GM08714 (cell line): ENCODE results near the gene LGMN.

ENCODE experiments used
- H3K4me3 ChIP-seq: fragments of 200-500 bp; sonication (Bioruptor generic); 2 replicates; pipeline ENCODE4 v1.5.1; 2014; ENCODE audit warnings: mild to moderate bottlenecking, low read length, inconsistent platforms
- ZNF274 ChIP-seq: IDR thresholded peaks from 2 replicates; pipeline ENCODE4 v1.6.1; 2012; ENCODE audit warnings: mild to moderate bottlenecking, low read depth, low read length

Gene LGMN

GRCh38 chr14:92702441-92702918 is 45.9 kb downstream of the LGMN start:
- H3K4me3 ChIP-seq: no peak overlapping the region
- TF ChIP-seq ZNF274: no peak

- no peak for TF ChIP-seq ZNF274
- H3K4me3 ChIP-seq: no peak overlapping the region
Measured at GRCh38 chr14:92701826-92702225, 46.6 kb downstream of the LGMN start.

GRCh38 chr14:92698393-92698792 is 50.0 kb downstream of the LGMN start:
- TF ChIP-seq ZNF274: no peak
- H3K4me3 ChIP-seq: no peak overlapping the region

GRCh38 chr14:92696366-92696765 is 52.1 kb downstream of the LGMN start:
- no peak overlapping the region for H3K4me3 ChIP-seq
- TF ChIP-seq ZNF274: no peak

- no peak overlapping the region for H3K4me3 ChIP-seq
- TF ChIP-seq ZNF274: no peak
Measured at GRCh38 chr14:92695562-92695961, 52.9 kb downstream of the LGMN start.

GRCh38 chr14:92694807-92695206 is 53.6 kb downstream of the LGMN start:
- TF ChIP-seq ZNF274: no peak
- no peak overlapping the region for H3K4me3 ChIP-seq

- TF ChIP-seq ZNF274: no peak
- H3K4me3 ChIP-seq: no peak overlapping the region
Measured at GRCh38 chr14:92693998-92694795, 54.2 kb downstream of the LGMN start.

GRCh38 chr14:92692822-92693226 is 55.6 kb downstream of the LGMN start:
- H3K4me3 ChIP-seq: no peak overlapping the region
- TF ChIP-seq ZNF274: no peak

GRCh38 chr14:92690171-92691011 is 58.0 kb downstream of the LGMN start:
- no peak overlapping the region for H3K4me3 ChIP-seq
- TF ChIP-seq ZNF274: no peak

GRCh38 chr14:92688434-92689375 is 59.7 kb downstream of the LGMN start:
- TF ChIP-seq ZNF274: no peak
- H3K4me3 ChIP-seq: no peak overlapping the region

- TF ChIP-seq ZNF274: no peak
- H3K4me3 ChIP-seq: no peak overlapping the region
Measured at GRCh38 chr14:92687681-92688433, 60.6 kb downstream of the LGMN start.

GRCh38 chr14:92686900-92687427 is 61.5 kb downstream of the LGMN start:
- no peak for TF ChIP-seq ZNF274
- H3K4me3 ChIP-seq: no peak overlapping the region

GRCh38 chr14:92686411-92686899 is 62.0 kb downstream of the LGMN start:
- no peak for TF ChIP-seq ZNF274

More at GRCh38 chr14:92686411-92686899, 62.0 kb downstream of the LGMN start:
- H3K4me3 ChIP-seq: no peak overlapping the region
